Prostate gland (tissue), 2 donors: Measurements from ENCODE around the gene POU6F1. TPM values are rescaled to one million over a fixed set of nuclear protein-coding genes. Genes with fewer than 3 reads are reported as not detected.

Experiments used
- DNase-seq: peaks from one replicate; pipeline ENCODE4 v3.0.0-alpha.2; 2019; ENCODE audit warnings: low spot score
- H3K27ac ChIP-seq, 2 donors: fragments of 200-600 bp; sonication (generic); 2 replicates each; pipeline ENCODE4 v1.5.1; 2017 to 2019
- H3K27me3 ChIP-seq: fragments of 200-600 bp; sonication (generic); replicated peaks from 2 replicates; pipeline ENCODE4 v1.5.1; 2019; ENCODE audit not compliant: insufficient read depth
- H3K36me3 ChIP-seq, 2 donors: fragments of 200-600 bp; sonication (generic); 1 replicate in 1 of 2; 2 replicates in 1 of 2; pipeline versions ENCODE4 v1.5.1 to v1.8.1; 2017 to 2019
- H3K4me1 ChIP-seq: fragments of 200-600 bp; sonication (generic); replicated peaks from 2 replicates; pipeline ENCODE4 v1.5.1; 2019
- H3K4me3 ChIP-seq, 2 donors: fragments of 200-600 bp; sonication (generic); 2 replicates each; pipeline ENCODE4 v1.5.1; 2017 to 2019
- H3K9me3 ChIP-seq: fragments of 200-600 bp; sonication (generic); 2 replicates; pipeline ENCODE4 v1.5.1; 2017
- POLR2A ChIP-seq: fragments of 450-650 bp; IDR thresholded peaks from one replicate; pipeline ENCODE4 v1.6.1; 2016; ENCODE audit warnings: antibody characterized with exemption, mild to moderate bottlenecking
- POLR2AphosphoS5 ChIP-seq: sonication (generic); formaldehyde crosslinking; IDR thresholded peaks from one replicate; pipeline ENCODE4 v1.6.1; 2017; ENCODE audit warnings: antibody characterized with exemption
- WGBS: methylation state at CpG from one replicate; pipeline ENCODE4 v1.1.5; 2018; 5-methylcytosine and 5-hydroxymethylcytosine counted together
- intact Hi-C: fragments of 100-400 bp; cut with DNase I; formaldehyde crosslinking; loops from one replicate; pipeline ENCODE4 v1.14.2; 2022
- total RNA-seq, 2 donors: library from RNA; depleted of rRNA; stranded (reverse); fragments of >200 nt; gene quantifications; one replicate each; pipeline ENCODE4 v1.1.0, GENCODE V29; 2016
- TF ChIP-seq, protein P1 (sequence below), 4 experiments: fragments of 200-600 bp in 2 of 4; fragments of 450-650 bp in 2 of 4; sonication (generic) in 2 of 4; IDR thresholded peaks; 1 replicate in 3 of 4; 2 replicates in 1 of 4; pipeline ENCODE4 v1.5.1; 2016 to 2019; ENCODE audit warnings: antibody characterized with exemption in 4 of 4, mild to moderate bottlenecking in 2 of 4, moderate library complexity in 2 of 4

Gene POU6F1
- total RNA-seq, 2 donors from 2014 or later = 13.5 to 17.2 TPM

GRCh38 chr12:51181558-51181957, 36.3 kb downstream of the POU6F1 start:
- no peaks in the 10 kb centered on the region for H3K9me3 ChIP-seq
- H3K27ac ChIP-seq = no peak overlapping the region
- no peak for DNase-seq
- H3K4me3 ChIP-seq = no peak overlapping the region
- no peaks in the 10 kb centered on the region for H3K4me1 ChIP-seq
- TF ChIP-seq, protein P1, sequence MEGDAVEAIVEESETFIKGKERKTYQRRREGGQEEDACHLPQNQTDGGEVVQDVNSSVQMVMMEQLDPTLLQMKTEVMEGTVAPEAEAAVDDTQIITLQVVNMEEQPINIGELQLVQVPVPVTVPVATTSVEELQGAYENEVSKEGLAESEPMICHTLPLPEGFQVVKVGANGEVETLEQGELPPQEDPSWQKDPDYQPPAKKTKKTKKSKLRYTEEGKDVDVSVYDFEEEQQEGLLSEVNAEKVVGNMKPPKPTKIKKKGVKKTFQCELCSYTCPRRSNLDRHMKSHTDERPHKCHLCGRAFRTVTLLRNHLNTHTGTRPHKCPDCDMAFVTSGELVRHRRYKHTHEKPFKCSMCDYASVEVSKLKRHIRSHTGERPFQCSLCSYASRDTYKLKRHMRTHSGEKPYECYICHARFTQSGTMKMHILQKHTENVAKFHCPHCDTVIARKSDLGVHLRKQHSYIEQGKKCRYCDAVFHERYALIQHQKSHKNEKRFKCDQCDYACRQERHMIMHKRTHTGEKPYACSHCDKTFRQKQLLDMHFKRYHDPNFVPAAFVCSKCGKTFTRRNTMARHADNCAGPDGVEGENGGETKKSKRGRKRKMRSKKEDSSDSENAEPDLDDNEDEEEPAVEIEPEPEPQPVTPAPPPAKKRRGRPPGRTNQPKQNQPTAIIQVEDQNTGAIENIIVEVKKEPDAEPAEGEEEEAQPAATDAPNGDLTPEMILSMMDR (IDR thresholded peaks at IDR 0.05) = no peak
- TF ChIP-seq POLR2AphosphoS5 (no peak), POLR2A (no peak)
- WGBS = 68% methylated on average over 5 of the region's 5 CpGs
- no peaks in the 10 kb centered on the region for H3K27me3 ChIP-seq
- intact Hi-C loops = no loop called here
- H3K36me3 ChIP-seq = no peaks in the 10 kb centered on the region

GRCh38 chr12:51177897-51178296, 40.0 kb downstream of the POU6F1 start:
- TF ChIP-seq POLR2AphosphoS5 (no peak), POLR2A (no peak)
- TF ChIP-seq, protein P1 (IDR thresholded peaks at IDR 0.05) = no peak
- intact Hi-C loops = no loop called here
- Histone ChIP-seq H3K4me3 (no peak overlapping the region), H3K27ac (no peak overlapping the region), H3K9me3 (no peaks in the 10 kb centered on the region), H3K36me3 (no peaks in the 10 kb centered on the region), H3K27me3 (no peaks in the 10 kb centered on the region), H3K4me1 (no peaks in the 10 kb centered on the region)
- WGBS = 93% methylated on average over 2 of the region's 2 CpGs
- no peak for DNase-seq

GRCh38 chr12:51174501-51174900, 43.4 kb downstream of the POU6F1 start:
- intact Hi-C loops = no loop called here
- TF ChIP-seq POLR2AphosphoS5 = no peak
- TF ChIP-seq, protein P1 (IDR thresholded peaks at IDR 0.05) = no peak
- no peak for TF ChIP-seq POLR2A
- Histone ChIP-seq H3K4me3 (no peak overlapping the region), H3K4me1 (no peaks in the 10 kb centered on the region), H3K36me3 (no peaks in the 10 kb centered on the region), H3K9me3 (no peaks in the 10 kb centered on the region), H3K27me3 (no peaks in the 10 kb centered on the region), H3K27ac (no peak overlapping the region)
- WGBS = 74% methylated on average over 1 of the region's 1 CpG
- no peak for DNase-seq

- peak; percentile 61 for TF ChIP-seq POLR2A
- TF ChIP-seq, protein P1 (IDR thresholded peaks at IDR 0.05) = peak in 2 of 4 experiments; percentile 18 to 19
- TF ChIP-seq POLR2AphosphoS5 = peak; percentile 93
- Histone ChIP-seq H3K36me3 (no peaks in the 10 kb centered on the region), H3K9me3 (no peaks in the 10 kb centered on the region), H3K27ac (peak within 1 kb of the TSS; percentile 93 to 94), H3K4me3 (peak within 1 kb of the TSS; percentile 61 to 65), H3K27me3 (no peaks in the 10 kb centered on the region), H3K4me1 (no peaks in the 10 kb centered on the region)
- WGBS = under 1% methylated on average over 58 of the region's 58 CpGs
- DNase-seq = peak; percentile 95
- intact Hi-C loops = loop anchor here (1.0 to 2.0 kb wide), 2 partner anchors 46 to 66 kb away; partner anchors contain the start of genes DAZAP2 and POU6F1
Measured at GRCh38 chr12:51172515-51173431, 45.1 kb downstream of the POU6F1 start, which contains the start of gene TFCP2. Gene TFCP2, minus strand, starts transcription at chr12:51173135. Its CDS starts 713 bp downstream, at chr12:51172422.
